ENCODE results near the gene ALX4.

- TF ChIP-seq POLR2A (IDR thresholded peaks at IDR 0.05), result no peak
- TF ChIP-seq CTCF (IDR thresholded peaks at IDR 0.05), result no peak
- TF ChIP-seq EP300 (IDR thresholded peaks at IDR 0.05; ENCODE audit: low read depth), result no peak
- no peak for TF ChIP-seq POLR2AphosphoS5 (IDR thresholded peaks at IDR 0.05)
These were observed 53.2 kb downstream of the ALX4 start for GRCh38 chr11:44256673-44257291.
